HS-5 (cell line): ENCODE measurements around the gene MEI1.
"Not testable (repeated sequence)": the region's sequence is repeated elsewhere in the genome, so short reads cannot be mapped to it uniquely, and the experiment has no call there.

Source experiments
- DNase-seq: peaks from one replicate; pipeline ENCODE4 v3.0.0-alpha.2; 2012; ENCODE audit warnings: low read depth

Gene MEI1, protein sequence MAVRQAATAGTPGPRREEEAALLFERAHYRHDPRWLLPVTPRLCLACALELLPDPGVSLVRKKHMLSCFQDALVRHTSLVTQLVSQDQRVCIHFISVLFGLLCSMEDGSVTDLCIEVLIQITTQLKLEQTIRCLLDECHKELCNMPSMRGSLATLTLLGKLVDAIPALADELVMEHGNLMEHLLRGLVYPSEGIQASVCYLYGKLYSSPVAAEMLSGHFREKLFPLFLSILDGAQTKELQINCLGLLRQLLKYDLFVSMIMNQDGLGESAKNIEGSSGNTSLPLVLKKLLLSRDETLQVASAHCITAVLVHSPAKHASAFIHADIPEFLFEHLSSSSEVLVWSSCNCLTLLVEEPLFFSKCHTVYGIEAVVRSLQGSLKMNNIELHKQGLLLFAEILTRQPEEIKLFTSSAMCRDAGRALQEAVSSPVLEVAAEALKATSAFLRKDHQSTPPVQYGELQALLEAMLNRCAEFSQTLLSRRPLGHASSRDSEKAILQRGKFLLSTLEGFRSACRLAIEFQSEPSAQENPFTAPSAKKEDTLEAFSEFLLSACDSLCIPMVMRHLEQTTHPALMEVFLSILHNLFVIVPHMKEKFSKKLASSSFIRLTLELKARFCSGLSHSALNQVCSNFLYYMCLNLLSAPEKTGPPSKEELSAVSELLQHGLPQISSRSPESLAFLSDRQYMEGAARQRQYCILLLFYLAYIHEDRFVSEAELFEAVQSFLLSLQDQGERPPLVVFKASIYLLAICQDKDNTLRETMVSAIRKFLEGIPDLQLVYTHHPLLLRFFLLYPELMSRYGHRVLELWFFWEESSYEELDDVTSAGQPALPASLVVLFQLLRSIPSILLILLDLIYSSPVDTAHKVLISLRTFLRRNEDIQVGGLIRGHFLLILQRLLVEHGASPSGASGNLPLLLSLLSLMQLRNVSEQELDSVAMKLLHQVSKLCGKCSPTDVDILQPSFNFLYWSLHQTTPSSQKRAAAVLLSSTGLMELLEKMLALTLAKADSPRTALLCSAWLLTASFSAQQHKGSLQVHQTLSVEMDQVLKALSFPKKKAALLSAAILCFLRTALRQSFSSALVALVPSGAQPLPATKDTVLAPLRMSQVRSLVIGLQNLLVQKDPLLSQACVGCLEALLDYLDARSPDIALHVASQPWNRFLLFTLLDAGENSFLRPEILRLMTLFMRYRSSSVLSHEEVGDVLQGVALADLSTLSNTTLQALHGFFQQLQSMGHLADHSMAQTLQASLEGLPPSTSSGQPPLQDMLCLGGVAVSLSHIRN

DNA sequence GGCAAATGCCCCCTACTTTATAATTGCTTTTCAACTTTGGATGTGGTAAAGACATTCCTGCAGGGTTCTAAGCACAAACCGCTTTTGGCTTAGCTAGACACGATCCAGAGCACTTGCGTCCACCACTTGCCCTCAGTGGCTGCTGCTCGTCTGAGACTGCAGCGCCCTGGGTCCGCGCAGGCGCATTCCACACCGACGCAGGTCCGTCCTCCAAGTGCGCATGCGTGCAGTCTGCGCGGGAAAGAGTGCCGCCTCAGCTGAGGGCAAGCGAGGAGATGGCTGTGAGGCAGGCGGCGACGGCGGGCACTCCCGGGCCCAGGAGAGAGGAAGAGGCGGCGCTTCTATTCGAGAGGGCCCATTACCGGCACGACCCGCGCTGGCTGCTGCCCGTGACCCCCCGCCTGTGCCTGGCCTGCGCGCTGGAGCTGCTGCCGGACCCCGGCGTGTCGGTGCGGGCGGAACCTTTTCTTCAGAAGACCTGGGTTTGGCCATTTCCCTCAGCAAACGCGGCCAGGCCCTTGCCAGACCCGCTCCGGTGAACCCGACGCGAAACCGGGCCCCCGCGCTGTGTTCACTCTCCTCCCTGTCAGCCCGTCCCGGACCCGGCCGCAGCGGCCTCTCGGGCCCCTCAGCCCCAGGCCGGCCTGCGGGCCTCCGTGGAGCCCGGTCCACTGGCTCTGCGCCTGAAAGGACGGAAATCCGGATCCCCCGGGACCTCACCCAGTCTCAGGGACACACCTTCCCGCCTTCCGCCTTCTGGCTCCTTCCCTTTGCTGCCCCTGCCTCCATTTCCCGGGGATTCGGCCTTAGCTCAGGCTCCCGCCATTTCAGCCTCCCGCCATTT lies at the start of gene MEI1:
TSS of gene MEI1 (plus strand) at position 240 of the 844 bp plus-strand sequence. CDS start at position 276, 36 bp downstream.
- DNase-seq: no peak

DNA sequence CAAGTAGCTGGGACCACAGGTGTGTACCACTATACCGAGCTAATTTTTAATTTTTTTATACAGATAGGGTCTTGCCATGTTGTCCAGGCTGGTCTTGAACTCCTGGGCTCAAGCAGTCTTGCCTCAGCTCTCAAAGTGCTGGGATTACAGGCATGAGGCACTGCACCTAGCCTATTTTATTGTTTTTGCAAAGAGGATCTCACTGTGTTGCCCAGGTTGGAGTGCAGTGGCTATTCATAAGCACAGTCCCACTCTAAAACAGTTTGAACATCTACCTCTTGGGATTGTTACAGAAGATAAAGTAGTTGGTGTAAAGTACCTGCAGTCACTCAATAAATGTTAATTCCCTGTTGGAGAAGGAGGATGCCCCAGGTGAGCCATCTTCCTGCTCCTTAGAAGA lies 49.1 kb upstream of the MEI1 start:
- no peak for DNase-seq

DNA sequence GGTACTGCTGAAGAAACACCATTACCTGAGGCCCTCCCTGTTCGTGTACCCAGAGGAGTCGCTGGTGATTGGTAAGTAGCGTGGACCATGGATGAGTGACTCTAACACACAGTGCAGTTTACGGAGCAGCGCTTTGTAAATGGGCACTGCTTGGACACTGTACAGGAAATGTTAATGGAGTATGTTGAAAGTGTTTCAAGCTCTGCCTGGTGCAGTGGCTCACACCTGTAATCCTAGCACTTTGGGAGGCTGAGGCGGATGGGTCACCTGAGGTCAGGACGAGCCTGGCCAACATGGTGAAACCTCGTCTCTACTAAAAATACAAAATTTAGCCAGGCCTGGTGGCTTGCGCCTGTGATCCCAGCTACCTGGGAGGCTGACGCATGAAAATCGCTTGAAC lies 48.5 kb upstream of the MEI1 start:
- DNase-seq: no peak

DNA sequence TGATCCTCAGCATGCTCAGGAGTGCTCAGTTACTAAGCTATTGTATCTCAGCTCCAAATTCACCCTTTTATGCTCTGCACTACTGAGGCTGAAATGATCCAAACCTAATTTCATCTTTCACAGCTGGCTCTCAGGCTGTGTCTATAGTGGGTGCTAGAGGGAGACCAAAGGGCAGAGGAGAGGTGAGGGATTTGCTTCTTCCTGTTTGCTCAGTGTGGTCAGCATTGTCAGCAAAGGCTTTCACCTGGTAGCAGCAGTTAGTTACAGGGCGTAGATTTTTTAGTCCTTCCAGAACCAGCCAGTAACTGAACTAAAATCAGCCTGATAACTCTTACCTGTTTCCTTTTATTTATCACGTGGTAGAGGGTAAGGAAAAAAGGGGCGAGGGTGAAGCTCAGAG lies 45.0 kb upstream of the MEI1 start:
- DNase-seq: no peak

DNA sequence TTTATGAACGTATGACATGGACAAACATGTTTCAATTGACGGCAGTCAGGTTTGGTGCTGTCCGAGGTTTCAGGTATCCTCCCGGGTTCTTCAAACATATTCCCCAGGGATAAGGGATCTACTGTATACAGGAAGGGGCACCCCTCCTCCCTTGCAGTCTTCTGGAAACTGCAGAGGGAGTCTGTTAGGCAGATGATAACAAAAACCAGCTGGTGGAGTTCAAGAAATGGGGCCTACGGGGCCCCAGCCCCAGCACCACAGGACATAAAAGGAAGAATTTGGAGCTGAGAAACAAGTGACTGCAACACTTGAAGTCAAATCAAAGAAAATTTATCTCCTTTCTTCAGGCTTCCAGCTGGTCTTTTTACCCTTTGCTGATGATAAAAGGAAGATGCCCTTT lies 42.7 kb upstream of the MEI1 start:
- DNase-seq: no peak

DNA sequence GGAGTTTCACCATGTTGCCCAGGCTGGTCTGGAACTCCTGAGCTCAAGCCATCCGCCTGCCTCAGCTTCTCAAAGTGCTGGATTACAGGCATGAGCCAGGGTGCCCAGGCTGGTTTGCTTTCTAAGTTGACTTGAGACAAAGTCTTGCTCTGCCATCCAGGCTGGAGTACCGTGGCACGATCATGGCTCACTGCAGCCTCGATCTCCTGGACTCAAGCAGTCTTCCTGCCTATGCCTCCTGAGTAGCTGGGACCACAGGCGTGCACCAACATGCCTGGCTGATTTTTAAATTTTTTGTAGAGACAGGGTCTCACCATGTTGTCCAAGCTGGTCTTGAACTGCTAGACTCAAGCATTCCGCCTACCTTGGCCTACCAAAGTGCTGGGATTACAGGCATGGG lies 41.6 kb upstream of the MEI1 start:
- no peak for DNase-seq

DNA sequence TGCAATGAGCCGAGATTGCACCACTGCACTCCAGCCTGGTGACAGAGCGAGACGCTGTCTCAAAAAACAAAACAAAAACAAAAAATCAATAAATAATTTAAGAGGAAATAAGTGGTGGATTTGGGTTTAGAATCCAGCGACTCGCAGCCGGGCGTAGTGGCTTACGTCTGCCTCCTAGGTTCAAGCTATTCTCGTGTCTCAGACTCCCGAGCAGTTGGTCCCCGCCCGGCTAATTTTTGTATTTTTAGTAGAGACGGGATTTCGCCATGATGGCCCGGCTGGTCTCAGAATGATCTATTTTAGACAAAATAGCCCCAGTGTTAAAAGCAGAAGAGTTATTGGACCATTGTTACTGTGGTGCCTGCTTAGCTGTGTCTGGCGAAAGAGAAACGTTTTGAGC lies 40.4 kb upstream of the MEI1 start:
- no peak for DNase-seq

DNA sequence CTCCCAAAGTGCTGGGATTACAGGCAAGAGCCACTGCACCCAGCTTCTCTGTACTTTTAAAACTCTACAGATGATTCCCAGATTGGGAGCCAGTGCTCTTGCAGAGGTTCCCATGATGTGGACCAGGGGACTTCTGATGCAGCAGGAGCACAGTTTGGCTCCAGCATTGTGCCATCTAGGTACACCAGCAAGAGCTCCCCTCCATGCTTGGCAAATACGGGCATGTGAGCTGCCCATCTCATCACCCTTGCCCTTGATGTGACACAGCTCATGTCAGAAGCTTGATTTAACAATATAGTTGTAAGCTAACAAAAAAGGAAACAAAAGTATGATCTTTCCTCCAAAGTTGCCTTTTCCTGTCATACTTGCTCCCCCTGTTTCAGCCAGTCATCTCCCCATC lies 39.4 kb upstream of the MEI1 start:
- no peak for DNase-seq

DNA sequence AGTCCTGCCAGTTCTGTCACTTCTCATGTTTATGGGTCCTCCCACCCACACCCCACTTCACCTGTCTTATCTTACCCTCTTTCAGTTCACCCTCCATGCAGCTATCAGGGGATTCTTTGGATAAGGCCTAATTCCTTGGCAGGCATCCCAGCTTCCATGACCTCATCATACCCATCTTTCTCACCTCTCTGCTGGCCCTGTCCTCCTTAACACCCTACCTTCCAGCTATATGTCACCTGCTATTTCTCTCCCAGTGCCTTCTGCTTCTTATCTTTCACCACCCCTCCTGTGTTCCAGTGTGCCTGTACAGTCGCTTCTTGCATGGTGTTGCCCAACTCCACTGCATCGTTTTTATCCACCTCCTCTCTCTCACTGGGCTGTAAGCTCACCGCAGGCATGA lies 38.9 kb upstream of the MEI1 start:
- DNase-seq: no peak

DNA sequence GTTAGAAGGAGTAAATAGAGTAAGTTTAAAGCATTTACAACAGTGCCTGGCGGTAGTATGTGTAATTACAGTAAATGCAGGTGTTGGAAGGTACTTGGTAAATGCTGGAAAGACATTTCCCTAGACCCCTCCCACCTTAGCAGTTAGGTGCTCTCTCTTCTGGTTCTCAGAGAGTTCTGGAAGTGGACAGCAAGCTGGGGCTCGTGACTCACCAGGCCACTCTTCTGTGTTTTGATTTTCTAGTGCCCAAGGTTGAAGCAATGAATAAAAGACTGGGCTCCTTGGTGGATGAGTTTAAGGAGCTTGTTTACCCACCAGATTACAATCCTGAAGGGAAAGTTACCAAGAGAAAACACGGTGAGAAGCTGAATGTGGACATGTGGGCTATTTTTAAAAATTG lies 38.2 kb upstream of the MEI1 start:
- no peak for DNase-seq

DNA sequence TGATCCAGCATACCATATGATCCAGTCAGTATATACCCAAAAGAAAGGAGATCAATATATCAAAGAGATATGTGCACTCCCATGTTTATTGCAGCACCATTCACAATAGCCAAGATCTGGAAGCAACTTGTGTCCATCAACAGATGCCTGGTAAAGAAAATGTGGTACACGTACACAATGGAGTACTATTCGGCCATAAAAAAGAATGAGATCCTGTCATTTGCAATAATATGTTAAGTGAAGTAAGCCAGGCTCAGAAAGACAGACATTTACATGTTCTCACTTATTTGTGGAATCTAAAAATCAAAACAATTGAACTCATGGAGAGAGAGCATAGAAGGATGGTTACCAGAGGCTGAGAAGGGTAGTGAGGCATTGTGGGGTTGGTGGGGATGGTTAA lies 37.6 kb upstream of the MEI1 start:
- DNase-seq: no peak

DNA sequence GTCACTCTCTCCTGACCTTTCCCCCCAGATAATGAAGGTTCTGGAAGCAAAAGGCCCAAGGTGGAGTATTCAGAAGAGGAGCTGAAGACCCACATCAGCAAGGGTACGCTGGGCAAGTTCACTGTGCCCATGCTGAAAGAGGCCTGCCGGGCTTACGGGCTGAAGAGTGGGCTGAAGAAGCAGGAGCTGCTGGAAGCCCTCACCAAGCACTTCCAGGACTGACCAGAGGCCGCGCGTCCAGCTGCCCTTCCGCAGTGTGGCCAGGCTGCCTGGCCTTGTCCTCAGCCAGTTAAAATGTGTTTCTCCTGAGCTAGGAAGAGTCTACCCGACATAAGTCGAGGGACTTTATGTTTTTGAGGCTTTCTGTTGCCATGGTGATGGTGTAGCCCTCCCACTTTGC lies 35.7 kb upstream of the MEI1 start:
- not testable (repeated sequence) for DNase-seq

DNA sequence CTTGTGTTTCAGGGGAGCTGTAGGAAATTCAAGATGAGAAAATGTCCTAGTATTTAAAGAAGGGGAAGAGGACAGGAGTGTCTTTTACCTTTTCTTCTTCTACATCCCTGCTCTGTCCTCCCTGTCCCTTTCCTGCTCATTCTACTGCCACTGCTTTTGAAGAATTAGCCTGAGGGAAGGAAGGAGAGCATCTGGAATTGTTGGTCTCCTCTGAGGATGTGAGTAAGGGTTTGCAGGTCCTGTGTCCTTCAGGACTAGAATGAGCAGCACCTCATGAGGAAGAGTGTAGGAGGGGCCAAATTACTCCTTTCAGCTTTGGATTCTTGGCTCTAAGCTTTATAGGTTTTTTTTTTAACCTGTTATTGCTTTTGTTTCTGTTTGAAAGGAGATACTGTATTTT lies 34.8 kb upstream of the MEI1 start:
- DNase-seq: no peak

DNA sequence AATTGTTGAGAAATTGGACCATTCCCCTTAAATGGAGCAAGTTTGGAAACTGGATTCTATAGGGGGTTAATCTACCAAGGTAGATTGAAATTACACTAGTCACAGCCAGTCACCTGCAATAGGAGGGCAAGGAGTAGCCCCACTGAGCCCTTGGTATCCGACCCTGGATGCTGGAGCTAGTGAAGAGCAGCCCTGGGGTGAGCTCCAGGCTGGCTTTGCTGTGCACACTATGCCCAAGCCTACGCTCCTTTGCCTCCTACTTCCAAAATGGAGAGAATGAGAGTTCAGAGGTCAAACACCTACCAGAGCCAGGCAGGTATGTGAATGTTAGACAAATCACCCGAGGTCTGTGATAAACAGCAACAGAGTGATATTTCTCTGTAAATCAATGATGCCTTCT lies 34.4 kb upstream of the MEI1 start:
- no peak for DNase-seq

DNA sequence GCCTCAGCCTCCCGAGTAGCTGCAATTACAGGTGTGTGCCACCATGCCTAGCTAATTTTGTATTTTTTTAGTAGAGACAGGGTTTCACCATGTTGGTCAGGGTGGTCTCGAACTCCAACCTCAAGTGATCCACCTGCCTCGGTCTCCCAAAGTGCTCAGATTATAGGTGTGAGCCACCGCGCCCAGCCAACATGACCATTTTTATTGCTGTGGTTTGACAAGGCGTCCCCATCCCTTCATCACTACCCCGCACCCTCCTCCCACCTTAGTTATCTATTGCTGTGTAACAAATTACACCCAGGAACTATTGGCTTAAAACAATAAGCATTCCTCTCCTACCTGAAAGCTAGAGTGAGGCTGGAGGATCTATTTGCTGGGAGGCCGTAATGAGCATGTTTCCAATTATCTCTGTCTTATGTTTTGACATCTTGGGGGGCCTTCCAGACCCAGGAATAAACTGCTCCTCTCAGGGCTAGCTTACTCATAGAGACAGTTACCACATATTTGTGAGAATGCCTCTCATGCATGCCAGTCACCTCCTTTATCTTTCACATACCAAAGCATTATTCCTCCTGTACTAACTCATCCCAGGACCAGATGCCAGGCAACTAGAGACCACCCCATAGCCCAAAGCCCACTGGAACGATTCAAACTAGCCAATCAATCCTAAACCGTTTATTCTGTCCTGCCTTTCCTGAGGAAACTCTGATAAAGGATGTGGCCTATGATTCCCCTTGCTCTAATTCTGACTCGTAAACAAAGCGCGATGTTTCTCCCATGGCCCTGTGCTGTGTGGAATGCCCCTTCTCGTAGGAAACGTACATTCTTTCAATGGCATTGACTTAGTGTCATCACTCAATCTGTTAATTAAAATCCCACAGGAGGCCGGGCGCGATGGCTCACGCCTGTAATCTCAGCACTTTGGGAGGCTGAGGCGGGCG lies 30.1 kb upstream of the MEI1 start:
- peak; percentile 92 for DNase-seq

DNA sequence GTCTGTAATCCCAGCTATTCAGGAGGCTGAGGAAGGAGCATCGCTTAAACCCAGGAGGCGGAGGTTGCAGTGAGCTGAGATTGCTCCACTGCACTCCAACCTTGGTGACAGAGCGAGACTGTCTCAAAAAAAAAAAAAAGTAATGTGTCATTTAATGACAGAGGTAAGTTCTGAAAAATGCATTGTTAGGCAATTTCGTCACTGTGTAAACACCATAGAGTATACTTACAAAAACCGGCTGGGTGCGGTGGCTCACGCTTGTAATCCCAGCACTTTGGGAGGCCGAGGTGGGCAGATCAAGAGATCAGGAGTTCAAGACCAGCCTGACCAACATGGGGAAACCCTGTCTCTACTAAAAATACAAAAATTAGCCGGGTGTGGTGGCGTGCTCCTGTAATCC lies 27.2 kb upstream of the MEI1 start:
- not testable (repeated sequence) for DNase-seq

DNA sequence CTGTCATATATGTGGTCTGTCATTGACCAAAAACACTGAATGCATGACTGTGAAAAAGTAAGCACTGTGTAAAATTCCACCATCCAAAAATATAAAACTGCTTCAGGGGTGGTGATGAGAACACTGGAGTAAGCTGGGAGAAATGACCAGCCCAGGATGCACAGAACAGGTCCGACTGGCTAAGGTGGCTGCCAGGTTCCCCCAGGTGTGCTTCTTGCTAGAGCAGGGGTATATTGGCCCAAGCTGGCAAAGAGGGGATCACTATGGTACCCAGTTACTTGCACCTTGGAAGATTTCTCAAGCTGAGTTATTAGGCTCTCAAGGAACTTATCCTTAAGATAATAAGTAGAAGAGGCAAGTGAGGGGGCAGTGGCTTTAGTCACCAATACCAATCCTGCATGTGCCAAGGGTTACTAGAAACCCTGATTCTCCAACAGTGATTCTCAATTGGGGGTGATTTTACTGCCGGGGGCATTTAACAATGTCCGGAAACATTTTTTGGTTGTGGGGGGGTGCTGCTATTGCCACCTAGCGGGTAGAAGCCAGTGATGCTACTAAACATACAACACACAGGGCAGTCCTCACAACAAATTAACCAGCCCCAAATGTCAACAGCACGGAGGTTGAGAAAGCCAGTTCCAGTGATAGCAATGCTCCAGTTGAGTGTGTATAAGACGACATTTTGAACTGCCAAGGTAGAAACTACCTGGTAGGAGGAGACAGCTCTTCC lies 26.4 kb upstream of the MEI1 start:
- DNase-seq: no peak

DNA sequence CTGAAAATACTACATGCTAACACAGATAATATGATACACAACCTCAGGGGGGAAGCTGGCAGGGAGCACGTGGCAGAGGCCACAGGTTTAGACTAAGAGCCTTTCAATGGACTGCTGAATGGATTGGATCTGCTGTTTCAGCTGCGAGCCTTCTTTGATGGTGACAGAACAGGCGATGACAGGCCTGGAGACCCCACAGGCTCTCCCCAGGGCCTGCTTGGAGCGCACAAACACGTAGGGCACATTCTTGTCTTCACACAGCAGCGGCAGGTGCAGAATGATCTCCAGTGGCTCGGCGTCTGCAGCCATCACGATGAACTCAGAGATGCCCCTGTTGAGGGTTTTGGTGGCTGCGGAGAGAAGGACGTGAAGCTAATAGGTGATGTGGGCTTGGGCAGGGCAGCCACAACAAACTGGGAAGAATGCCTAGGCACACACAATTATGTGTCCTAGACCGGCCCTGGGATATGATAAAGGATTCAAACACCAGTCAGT lies 24.4 kb upstream of the MEI1 start:
- no peak for DNase-seq

DNA sequence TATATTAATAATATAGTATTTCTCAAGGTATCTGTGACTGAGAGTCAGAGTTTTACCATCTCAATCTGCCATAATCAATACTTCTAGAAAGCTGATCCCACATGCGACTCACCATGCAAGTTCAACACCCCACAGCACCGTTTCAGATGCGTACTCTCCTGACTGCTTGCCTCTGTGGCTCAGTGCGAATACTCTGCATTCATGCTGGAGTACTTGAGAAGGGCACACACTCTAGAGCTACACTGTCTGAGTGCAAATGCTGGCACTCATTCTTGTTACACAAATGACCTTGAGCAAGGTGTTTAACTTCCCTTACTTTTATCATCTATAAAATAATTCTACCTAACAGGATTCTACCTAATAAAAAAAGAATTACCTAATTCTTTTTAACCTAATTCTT lies 23.2 kb upstream of the MEI1 start:
- no peak for DNase-seq

DNA sequence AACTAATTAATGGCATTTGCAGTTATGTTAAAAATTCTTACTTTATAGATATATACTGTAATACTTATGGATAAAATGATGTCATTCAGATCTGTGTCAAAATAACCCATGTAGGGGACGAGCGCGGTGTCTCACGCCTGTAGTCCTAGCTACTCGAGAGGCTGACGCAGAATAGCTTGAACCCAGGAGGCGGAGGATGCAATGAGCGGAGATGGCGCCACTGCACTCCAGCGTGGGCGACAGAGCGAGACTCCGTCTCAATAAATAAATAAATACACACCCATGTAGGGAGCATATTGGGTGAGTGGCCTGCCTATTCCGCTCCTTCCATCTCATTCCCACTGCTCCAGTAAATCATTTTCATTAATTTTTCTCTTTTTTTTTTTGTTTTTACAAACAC lies 17.7 kb upstream of the MEI1 start:
- no peak for DNase-seq
